Neutrophil (primary cell): ENCODE results near the gene SETD7.
A peak's percentile ranks its signal among the peaks of the same experiment; 100 is the strongest.

Experiments used
- H3K27ac ChIP-seq: fragments of 200-600 bp; sonication (generic); 2 replicates; pipeline ENCODE4 v1.5.1; 2016; ENCODE audit warnings: mild to moderate bottlenecking, moderate library complexity
- H3K27me3 ChIP-seq: fragments of 200-600 bp; sonication (generic); 2 replicates; pipeline ENCODE4 v1.6.0; 2016; ENCODE audit warnings: mild to moderate bottlenecking
- H3K36me3 ChIP-seq: fragments of 200-600 bp; sonication (generic); 2 replicates; pipeline ENCODE4 v1.5.1; 2017
- H3K4me1 ChIP-seq, 2 experiments: fragments of 200-600 bp in 1 of 2; sonication (generic) in 1 of 2; 1 replicate in 1 of 2; 2 replicates in 1 of 2; pipeline versions ENCODE4 v1.5.1 to v1.6.1; 2013 to 2016; ENCODE audit warnings: low read depth in 1 of 2, low read length in 1 of 2, mild to moderate bottlenecking in 1 of 2, moderate library complexity in 1 of 2; ENCODE audit not compliant: control insufficient read depth in 1 of 2, insufficient read depth in 1 of 2
- H3K4me3 ChIP-seq, 2 experiments: fragments of 200-600 bp in 1 of 2; sonication (generic) in 1 of 2; 1 replicate in 1 of 2; 2 replicates in 1 of 2; pipeline ENCODE4 v1.5.1; 2013 to 2016; ENCODE audit warnings: low read depth in 1 of 2, low read length in 1 of 2, mild to moderate bottlenecking in 1 of 2, moderate library complexity in 1 of 2
- H3K9me3 ChIP-seq: fragments of 200-600 bp; sonication (generic); 2 replicates; pipeline ENCODE4 v1.5.1; 2016
- TF ChIP-seq, protein P1 (sequence below): fragments of 200-600 bp; sonication (generic); IDR thresholded peaks from 2 replicates; pipeline ENCODE4 v1.5.1; 2016; ENCODE audit warnings: antibody characterized with exemption

Gene SETD7

GRCh38 chr4:139455126-139455538, 100.9 kb downstream of the SETD7 start:
- Histone ChIP-seq H3K4me3 (peak overlapping the region; percentile 87 to 96), H3K36me3 (no peaks in the 10 kb centered on the region), H3K4me1 (peaks cover 71 to 81% of the 10 kb centered on the region in 2 experiments), H3K9me3 (no peaks in the 10 kb centered on the region), H3K27me3 (no peaks in the 10 kb centered on the region), H3K27ac (peak overlapping the region; percentile 93)
- TF ChIP-seq, protein P1, sequence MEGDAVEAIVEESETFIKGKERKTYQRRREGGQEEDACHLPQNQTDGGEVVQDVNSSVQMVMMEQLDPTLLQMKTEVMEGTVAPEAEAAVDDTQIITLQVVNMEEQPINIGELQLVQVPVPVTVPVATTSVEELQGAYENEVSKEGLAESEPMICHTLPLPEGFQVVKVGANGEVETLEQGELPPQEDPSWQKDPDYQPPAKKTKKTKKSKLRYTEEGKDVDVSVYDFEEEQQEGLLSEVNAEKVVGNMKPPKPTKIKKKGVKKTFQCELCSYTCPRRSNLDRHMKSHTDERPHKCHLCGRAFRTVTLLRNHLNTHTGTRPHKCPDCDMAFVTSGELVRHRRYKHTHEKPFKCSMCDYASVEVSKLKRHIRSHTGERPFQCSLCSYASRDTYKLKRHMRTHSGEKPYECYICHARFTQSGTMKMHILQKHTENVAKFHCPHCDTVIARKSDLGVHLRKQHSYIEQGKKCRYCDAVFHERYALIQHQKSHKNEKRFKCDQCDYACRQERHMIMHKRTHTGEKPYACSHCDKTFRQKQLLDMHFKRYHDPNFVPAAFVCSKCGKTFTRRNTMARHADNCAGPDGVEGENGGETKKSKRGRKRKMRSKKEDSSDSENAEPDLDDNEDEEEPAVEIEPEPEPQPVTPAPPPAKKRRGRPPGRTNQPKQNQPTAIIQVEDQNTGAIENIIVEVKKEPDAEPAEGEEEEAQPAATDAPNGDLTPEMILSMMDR: no peak

DNA sequence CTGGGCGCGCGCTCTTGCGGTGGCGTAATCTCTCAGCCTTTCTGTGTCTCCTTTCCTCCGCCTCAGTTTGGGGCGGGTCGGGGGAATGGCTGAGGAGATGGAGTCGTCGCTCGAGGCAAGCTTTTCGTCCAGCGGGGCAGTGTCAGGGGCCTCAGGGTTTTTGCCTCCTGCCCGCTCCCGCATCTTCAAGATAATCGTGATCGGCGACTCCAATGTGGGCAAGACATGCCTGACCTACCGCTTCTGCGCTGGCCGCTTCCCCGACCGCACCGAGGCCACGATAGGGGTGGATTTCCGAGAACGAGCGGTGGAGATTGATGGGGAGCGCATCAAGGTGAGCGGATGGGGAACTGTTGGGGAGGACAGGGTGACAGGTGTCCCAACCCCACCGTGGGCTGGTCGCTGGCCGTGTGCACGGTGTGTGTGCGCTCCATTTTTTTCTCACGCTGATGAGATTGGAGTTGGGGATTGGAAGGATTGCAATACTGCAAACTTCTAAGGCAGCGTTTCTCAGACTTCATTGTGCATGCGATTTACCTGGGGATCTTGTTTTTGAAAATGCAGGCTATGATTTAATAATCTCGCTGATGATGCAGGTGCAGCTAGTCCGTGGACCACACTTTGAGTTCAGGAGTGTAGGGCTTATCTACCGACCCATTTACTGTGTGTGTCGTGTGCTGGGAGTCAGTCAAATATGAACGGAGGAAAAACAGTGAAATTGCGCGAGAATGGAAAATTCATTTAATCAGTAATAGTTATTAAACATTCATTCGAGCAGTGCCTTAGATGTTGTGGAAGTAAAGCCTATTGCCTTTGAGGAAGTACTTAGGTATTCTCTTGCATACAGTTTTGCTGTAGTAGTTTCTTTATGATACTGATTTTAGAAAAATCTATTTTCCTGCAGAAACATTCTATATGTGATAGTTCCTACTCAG, 101.6 kb downstream of the SETD7 start, which contains the start of gene RAB33B:
TSS of gene RAB33B (plus strand) at position 11 of the 935 bp plus-strand sequence. CDS start at position 86, 75 bp downstream.
- Histone ChIP-seq H3K4me3 (peak within 1 kb of the TSS; percentile 87 to 96), H3K4me1 (peaks cover 66 to 76% of the 10 kb centered on the region in 2 experiments), H3K27me3 (no peaks in the 10 kb centered on the region), H3K9me3 (no peaks in the 10 kb centered on the region), H3K27ac (peak within 1 kb of the TSS; percentile 93), H3K36me3 (no peaks in the 10 kb centered on the region)
- TF ChIP-seq, protein P1: no peak

DNA sequence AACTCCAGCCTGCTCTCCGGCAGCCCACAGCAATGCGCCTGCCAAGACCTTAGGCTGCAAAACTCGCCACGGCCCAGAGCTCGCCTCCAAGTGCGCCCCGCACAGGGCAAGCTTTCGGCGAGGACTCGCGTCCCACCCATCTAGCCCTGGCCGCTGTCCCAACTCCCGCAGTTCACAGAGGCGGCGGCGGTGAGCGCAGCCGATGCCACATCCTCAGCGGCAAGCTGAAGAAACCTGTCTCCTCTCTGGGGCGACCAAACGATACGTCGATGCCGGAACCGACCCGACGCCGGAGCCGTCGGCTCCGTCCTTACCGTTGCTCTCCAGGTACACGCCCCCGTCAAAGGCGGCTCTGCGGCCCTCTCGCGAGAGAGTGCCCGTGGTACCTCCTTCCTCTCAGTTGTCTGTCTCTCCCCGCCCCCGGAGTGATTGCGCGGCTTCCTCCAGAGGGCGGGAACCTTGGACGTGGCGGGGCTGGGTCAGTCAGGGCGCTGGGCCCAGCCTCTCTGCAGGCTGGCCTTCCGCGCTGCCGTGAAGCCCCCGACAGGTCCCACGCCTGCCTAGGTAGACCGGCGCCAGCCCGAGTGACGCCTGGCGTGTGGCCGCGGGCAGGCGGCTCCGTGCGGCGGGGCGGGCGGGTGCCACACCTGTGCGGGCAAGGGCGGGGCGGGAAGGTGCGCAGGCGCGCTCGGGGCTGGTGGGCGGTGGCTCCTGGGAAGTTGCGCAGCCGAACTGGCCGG, 102.5 kb downstream of the SETD7 start:
- TF ChIP-seq, protein P1: peak; percentile 37
- peak overlapping the region; percentile 87 to 96 for H3K4me3 ChIP-seq
- no peaks in the 10 kb centered on the region for H3K9me3 ChIP-seq
- no peaks in the 10 kb centered on the region for H3K36me3 ChIP-seq
- no peaks in the 10 kb centered on the region for H3K27me3 ChIP-seq
- H3K27ac ChIP-seq: peak overlapping the region; percentile 93
- H3K4me1 ChIP-seq: peaks cover 64 to 70% of the 10 kb centered on the region in 2 experiments

GRCh38 chr4:139453041-139453370, 103.0 kb downstream of the SETD7 start:
- TF ChIP-seq, protein P1: peak; percentile 20
- H3K4me1 ChIP-seq: peaks cover 58 to 65% of the 10 kb centered on the region in 2 experiments
- H3K36me3 ChIP-seq: no peaks in the 10 kb centered on the region
- peak overlapping the region; percentile 93 for H3K27ac ChIP-seq
- no peaks in the 10 kb centered on the region for H3K9me3 ChIP-seq
- no peaks in the 10 kb centered on the region for H3K27me3 ChIP-seq
- peak overlapping the region; percentile 87 to 96 for H3K4me3 ChIP-seq

DNA sequence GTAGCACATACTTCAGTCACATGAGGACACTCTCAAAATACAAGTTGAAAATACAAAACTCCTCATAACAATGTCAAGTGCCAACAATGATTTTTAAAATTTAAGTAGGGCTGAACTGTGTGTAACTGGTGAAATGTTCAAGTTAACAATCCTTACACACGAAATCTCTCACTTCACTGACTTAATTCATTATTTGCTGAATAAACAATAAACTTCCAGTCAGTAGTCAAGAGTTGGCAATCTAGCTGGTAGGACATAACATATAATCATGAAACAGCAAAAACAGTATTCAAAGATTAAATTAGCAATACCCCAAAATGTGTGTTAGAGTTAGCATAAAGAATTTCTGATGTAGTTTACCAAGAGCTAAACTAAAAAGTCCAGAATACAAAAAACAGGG, 104.0 kb downstream of the SETD7 start:
- H3K9me3 ChIP-seq: no peaks in the 10 kb centered on the region
- H3K27ac ChIP-seq: peak overlapping the region; percentile 93
- TF ChIP-seq, protein P1: no peak
- H3K4me3 ChIP-seq: peak overlapping the region in 1 of 2 experiments; percentile 87
- no peaks in the 10 kb centered on the region for H3K27me3 ChIP-seq
- no peaks in the 10 kb centered on the region for H3K36me3 ChIP-seq
- H3K4me1 ChIP-seq: peaks cover 48 to 57% of the 10 kb centered on the region in 2 experiments
